Fibroblast of mammary gland (primary cell): ENCODE results near the gene EEF1AKMT2.
"Not testable (repeated sequence)": the region's sequence is repeated elsewhere in the genome, so short reads cannot be mapped to it uniquely, and the experiment has no call there.

Experiments used
- DNase-seq: peaks from one replicate; pipeline ENCODE4 v3.0.0-alpha.2; 2010; ENCODE audit warnings: low read depth
- H3K4me3 ChIP-seq: 2 replicates; pipeline ENCODE4 v1.5.1; 2011; ENCODE audit warnings: low read depth, mild to moderate bottlenecking, low read length, moderate library complexity; ENCODE audit not compliant: control insufficient read depth
- CTCF ChIP-seq: conservative IDR thresholded peaks from 2 replicates; pipeline ENCODE4 v1.5.1; 2011; ENCODE audit warnings: low read depth, low read length, inconsistent platforms; ENCODE audit not compliant: control insufficient read depth, insufficient read depth

EEF1AKMT2 gene

GRCh38 chr10:124799211-124799610 lies 7.5 kb upstream of the EEF1AKMT2 start:
- H3K4me3 ChIP-seq, result no peak overlapping the region
- no peak for TF ChIP-seq CTCF
- DNase-seq, result no peak

- no peak for TF ChIP-seq CTCF
- H3K4me3 ChIP-seq, result no peak overlapping the region
- no peak for DNase-seq
These were observed 7.1 kb upstream of the EEF1AKMT2 start for GRCh38 chr10:124798781-124799180.

- DNase-seq, result no peak
- H3K4me3 ChIP-seq, result no peak overlapping the region
- TF ChIP-seq CTCF, result no peak
These were observed 6.7 kb upstream of the EEF1AKMT2 start for GRCh38 chr10:124798364-124798763.

- no peak for DNase-seq
- no peak for TF ChIP-seq CTCF
- no peak overlapping the region for H3K4me3 ChIP-seq
These were observed 1.3 kb upstream of the EEF1AKMT2 start for GRCh38 chr10:124792998-124793352.

GRCh38 chr10:124782900-124783299 lies 8.8 kb downstream of the EEF1AKMT2 start:
- not testable (repeated sequence) for DNase-seq, H3K4me3 ChIP-seq

GRCh38 chr10:124768791-124769190 lies 22.9 kb downstream of the EEF1AKMT2 start:
- TF ChIP-seq CTCF, result no peak
- H3K4me3 ChIP-seq, result no peak overlapping the region
- no peak for DNase-seq

GRCh38 chr10:124765256-124765655 lies 26.4 kb downstream of the EEF1AKMT2 start:
- no peak for TF ChIP-seq CTCF
- H3K4me3 ChIP-seq, result no peak overlapping the region
- no peak for DNase-seq
